ENCODE results near the gene DNM3.

The DNM3 gene

DNA sequence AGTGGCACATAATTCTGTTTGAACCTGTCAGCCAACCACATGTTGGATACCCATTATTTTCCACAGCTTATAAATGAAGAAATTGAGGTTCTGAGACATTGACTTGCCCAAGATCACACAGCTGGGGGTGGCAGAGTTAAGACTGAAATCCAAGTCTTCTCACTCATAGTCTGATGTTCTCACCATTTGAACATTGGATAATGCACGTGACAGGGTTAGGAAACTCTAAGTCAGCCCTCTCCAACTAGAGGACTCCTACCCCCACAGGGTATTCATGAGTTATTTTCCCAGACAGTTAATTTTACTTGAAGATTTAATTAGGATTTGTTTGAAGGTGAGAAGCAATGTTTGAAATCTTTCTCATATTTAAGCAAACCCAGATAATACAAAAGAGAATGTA lies 541.1 kb downstream of the DNM3 start:
- no peak for DNase-seq

DNA sequence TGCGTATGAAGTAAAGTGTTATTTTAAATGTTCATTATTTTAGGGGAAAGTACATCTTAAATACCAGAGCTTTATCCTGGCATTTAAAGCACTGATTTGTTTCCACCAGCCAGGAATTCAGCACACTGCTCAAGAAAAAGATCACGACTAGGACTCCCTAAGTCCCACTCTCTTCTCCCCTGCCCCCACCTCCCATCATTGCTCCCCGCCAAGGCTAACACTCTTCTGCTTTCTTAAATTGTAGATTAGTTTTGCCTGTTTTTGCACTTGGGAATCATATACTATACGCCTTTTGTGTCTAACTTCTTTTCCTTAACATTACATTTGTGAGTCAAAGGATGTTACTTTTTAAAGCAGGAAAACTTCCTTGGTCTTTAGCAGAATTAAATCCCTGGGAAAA lies 541.7 kb downstream of the DNM3 start:
- DNase-seq: no peak

DNA sequence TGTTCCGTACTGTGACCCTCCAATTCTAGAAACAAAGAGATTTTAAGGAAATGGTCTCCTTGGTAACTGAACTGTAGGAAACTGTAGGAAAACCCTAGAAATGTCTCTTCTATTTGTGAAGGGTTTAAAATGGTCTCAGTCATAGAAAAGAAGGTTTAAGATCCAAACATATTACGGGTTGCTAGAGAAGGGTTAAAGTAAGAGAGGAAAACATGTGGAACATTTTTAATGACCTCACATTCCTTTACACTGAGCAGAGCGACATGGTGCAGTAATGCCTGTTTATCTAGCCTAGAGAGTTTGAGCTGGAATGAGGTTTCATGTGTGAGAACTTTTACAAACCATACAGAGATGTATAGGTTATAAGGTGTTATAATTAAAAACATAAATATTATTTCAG lies 542.2 kb downstream of the DNM3 start:
- no peak for DNase-seq

DNA sequence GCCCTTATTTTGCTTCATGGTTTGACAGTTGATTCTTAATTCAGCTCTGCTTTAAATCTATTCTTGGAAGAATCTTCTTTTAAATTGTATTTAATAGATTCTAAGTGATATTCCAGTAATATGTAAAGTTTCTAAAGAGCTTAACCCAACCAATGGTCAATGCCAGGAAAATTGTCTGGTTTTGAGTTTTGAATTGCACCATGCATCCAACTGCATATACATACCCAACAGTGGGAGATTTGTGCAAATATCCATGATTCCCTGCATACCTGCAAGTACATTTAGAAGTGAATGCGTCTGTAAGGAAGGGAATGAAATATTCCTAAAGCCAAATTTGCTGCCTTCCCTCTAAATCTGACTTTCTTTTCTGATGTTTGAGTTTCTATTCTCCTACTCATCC lies 543.4 kb downstream of the DNM3 start:
- DNase-seq: no peak

DNA sequence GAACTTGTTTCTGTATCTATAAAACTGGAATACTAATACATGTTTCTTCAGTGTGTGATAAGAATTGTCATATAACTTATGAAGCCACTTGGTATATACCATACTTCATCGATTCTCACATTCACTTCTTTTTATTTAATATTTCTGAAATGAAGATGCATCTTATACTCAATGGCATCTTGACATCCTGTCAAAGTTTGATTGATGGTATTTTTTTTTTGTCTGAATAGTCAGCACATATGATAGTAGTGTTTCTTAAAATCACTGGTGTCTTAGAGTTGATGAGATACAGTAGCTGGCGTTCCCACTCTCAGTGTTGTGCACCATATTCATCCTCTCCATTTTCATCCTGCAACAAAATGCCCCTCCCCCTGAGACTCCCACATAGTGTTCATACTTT lies 544.7 kb downstream of the DNM3 start:
- DNase-seq: no peak

DNA sequence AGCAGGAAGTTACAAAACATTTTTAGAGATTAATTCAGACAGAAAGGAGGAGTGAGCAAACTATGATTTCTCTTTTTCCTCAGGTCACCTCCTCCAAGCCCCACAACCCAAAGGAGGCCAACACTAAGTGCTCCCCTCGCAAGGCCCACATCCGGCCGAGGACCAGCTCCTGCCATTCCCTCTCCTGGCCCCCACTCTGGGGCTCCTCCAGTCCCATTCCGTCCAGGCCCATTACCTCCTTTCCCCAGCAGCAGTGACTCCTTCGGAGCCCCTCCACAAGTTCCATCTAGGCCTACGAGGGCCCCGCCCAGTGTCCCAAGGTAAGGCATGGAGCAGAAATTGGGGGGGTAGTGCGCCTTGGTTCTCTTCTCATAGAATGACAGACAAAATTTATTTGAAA lies 547.2 kb downstream of the DNM3 start:
- DNase-seq: no peak

DNA sequence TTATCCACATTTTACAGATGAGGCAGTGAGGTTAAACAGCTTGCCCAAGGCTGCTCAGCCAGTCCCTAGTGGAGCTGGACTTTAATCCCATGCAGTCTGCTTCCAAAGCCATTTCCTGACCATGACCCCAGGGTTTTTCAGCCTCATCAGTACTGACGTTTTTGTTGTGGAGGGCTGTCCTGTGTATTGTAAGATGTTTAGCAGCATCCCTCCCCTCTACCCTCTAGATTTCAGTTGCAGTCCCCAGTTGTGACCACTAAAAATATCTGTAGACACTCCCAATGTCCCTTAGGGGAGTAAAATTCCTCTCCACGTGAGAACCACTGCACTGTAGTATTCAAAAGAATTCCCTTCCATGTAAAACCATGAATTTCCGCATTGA lies 549.0 kb downstream of the DNM3 start:
- DNase-seq: no peak

DNA sequence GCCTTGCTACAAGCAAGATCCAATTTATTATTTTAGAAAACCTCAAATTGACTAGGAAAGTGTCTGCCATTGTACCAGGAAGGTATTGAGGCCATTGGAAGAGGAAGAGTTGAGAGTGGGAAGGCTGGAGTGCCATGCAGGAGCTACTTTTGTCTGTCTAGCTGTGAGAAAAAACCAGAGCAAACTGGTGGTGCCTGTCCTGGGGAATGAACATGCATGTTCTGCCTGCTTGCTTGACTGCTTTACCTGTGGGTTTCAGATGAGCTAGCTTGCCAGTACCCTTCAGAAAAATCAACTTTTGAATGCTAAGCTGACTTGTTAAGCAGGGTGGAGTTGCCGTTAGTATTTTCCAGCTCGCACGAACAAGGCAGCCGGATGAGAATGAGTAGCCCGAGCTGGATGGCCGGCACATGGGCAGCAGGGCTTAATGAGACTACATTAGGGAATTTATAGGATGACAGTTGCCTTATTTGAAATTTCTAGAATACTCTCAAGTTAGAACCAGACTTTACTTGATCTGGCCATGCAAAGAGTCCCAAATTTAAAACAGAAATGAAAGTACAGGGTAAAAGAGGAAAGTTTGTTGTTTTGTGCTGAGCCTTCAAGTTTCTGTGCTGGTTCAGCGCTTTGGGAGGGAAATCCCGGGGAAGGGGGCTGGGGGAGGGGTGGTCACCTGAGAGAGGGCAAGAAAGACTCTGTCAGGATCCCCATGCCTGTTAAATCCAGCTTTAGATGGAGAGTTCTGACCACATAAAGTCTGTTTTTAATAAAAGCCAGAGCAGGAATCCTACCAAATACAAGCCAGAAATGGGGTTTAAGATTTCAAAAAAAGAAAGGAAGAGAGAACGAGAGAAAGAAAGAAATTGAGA lies 549.6 kb downstream of the DNM3 start:
- DNase-seq: no peak

DNA sequence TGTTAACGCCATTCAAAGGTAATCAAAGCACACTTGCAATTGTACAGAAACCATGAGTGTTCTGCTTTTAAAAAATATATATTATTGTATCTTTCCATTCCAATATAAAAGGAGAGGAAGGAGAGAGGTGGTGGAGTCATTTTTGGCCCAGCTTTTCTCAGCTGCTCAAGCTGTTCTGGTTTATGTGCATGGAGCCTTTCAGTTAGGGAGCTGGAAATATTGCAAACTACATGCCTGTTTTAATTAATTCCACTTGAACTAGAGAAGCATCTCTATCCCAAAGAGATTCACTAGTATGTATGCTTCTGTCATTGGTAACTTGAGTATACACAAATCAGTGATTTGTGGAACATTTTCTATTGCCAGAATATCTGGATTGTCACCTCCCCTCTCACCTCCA lies 550.7 kb downstream of the DNM3 start:
- DNase-seq: no peak

DNA sequence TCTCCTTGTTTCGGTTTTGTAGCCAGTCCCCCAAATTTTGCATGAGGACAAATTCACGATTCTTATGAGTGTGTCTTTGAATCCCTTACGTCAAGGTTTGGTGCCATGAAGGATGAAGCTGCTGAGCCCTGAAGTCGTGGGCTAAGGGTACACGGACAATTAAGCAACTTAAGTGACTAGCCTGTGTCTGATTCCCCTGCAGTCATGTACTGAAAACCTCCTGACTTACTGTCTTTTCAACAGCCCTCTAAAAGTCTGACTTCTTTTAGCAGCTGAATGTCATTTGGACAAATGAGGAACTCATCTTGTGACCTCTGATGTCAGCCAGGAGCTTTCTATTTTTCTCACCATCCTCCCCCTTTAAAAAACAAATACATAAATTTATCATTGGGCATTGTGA lies 552.1 kb downstream of the DNM3 start:
- DNase-seq: no peak

DNA sequence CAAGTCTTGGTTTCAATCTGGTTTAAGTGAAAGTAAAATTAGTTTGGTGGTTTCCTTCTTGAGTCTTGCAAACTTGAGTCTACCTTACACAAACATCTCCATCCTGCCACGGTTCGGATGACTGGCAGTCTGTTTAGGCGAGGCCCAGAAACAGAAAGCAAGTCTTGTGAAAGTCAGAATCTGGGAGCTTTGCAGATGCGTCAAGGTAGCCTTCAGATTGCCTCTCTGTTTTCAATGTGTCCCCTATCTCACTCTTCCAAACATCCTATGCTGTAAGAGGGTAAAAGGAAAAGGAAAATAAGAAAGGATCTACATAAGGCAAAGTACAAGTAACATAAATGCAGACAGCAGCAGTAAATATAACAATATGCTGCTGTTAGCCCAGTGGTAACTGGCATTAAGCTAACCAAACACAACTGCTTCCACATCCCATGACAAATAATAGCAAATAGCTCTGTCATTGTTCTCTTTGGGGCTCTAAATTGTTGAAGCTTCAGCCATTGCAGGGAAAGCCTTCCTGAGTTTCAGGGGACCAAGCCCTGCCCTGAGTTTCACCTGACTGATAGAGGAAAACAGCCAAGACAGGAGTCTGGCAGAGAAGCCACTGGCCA lies 552.9 kb downstream of the DNM3 start:
- peak in 1 of 2 experiments; percentile 34 for DNase-seq

DNA sequence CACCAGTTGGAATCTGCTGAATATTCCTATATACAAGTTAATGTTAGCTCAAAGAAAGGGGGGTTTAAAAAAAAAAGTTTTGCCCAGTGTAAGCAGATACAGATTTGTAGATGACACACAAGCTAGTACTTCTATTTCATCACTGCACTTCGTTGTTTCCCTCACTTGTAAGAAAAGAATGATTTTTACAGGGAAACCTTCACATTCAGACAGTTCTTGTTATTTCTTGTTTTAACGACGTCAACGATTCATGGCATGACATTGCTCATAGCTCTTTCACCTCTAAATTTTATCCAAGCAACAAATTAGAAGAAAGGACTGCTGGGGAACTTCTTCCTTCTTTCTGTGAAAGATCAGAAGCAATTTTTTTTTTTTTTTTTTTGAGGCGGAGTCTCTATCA lies 553.5 kb downstream of the DNM3 start:
- no peak for DNase-seq

DNA sequence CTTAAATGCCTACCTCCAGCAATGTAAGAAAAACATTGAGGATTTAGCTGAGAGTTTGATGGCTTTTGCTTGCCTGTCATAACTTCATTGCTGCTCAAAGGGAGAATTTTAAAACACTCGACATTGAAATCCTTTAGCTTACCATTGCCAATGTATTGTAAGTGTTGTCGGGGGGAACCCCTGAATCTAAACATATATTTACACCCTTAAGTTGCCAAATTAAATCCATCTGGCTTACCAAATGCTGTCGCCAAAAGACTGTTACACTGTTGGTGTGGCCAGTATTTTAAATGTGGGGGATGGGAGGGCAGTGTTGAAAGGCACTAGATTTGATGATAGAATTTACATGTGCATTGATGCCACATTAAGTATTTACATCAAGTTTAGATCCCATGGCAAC lies 554.3 kb downstream of the DNM3 start:
- no peak for DNase-seq

DNA sequence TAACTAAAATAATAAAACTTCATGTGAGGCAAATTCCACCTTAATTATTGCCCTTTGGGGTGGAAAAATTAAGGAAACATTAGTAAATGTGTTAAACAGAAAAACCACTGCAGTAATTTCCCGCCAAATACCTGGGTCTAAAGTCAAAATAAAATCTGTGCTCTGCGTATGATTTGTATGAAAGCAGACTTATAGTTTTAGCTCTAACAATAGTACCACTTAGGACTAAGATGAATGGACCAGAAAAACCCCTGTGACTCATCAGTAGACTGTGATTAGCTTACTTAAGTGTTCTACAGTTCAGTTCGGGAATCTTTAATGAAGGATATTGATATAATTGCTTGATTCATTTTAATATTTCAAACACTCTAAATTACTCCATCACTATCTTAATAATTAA lies 555.9 kb downstream of the DNM3 start:
- DNase-seq: no peak

DNA sequence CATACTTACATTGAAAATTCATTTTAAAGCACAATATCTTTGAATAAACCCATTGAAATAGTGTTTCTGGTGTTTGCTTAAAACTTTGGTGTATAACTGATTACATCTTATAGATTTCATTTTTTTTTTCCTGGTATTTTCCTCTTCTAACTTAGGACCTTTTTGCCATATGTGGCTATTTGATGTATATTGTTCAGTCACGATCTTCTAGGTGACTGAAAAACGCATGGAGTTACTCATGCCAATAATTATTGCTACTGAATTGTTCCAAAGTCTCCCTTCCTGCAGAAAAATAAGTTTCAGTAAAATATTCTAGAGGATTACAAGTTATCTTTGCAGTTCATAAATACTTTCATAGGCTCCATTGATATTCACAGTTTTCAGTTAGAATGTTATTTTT lies 556.3 kb downstream of the DNM3 start:
- DNase-seq: no peak

DNA sequence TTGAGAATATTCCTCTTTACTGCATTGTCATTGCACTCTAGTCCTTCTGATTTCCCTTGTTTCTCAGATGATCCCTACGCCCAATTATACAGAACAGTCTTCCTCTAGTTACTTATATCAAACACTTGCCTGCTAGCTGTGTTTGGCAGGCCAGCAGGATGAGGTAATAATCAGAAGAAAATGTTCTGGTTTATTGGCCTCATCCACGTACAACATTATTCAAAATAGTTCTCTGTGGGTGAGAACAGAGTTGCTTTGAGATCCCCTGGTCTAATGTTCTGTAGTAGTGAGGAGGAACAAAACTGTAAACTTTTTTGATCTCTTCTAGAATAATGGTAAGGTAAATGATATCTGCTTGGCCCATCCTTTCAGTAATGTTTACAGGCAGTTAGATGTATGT lies 556.9 kb downstream of the DNM3 start:
- no peak for DNase-seq

DNA sequence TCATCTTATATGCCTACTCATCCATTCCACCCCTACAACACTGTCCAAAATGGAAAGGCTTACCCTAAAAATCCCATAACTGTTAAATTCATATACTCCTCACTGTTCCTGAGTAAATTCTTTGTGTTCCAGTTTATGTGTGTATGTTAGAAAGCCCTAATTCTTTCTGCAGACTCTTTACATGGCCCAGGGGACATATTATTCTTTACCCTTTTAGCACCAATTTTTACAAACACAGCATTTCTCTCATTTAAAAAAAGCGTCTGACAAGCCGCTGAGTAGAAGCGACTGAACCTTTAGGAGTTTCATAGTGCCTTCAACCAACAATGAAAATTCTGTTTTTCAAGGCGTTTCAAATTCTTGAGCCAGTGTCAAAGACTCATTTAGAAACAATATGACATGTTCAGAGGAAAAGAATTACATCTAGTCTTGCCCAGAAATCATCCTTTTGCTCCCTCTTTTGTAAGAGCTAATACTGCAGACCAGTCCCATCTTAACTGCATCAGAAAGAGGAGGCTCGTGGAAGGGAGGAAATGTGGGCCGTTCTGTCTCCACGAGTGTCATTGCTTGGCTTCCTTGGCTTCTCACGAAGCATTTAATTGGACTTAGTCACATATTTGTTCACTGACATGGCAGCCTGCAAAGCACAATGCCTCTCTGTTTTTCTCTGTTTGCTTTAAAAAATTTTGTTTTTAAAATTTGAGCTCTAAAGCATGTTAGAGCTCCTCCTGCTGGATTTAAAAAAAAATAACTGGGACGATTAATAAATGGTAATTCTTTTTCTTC lies 557.9 kb downstream of the DNM3 start:
- peak; percentile 66 to 80 for DNase-seq

DNA sequence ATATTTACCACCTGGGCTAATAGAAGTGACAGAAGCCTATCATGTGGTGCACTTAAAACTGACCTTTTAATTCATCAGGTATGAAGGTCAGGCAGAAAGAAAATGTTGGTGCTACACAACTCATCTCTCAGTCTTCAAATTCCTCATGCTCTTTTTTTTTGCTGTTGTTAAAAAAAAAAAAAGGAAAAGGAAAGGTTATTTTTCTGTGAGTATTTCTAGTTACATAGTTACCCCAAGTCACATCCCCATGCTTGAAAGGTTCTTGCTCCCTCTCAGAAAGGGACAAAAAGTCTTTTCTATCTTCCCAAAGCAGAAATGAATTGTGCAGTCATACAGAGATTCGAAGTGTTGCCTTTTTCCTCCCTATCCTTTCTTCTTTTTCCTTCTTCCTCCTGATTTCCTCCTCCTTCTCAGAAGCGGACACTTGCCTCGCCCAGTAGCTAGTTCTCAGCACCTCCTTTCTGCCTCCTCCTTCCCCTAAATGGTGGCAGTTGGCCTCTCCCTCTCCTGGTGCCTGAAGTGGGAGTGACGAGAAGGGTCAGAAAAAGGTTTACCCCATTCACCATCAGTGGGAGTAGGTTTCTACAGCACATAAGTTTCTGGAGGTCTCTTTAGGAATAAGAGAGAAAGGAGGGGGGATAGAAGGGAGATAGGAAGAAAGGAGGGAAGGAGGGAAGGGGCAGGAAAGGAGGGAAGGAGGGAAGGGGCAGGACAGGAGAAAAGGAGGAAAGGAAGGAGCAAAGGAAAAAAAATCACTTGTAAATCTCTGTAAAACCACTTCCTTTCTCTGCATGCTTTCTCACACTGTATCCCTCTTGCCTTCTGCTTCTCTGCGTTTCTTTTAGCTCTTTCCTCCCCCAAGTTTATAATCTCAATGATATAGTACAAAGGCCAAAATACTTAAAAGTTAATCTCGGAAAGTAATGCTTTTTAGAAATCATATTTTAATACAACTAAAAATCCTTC lies 558.7 kb downstream of the DNM3 start:
- DNase-seq: no peak

DNA sequence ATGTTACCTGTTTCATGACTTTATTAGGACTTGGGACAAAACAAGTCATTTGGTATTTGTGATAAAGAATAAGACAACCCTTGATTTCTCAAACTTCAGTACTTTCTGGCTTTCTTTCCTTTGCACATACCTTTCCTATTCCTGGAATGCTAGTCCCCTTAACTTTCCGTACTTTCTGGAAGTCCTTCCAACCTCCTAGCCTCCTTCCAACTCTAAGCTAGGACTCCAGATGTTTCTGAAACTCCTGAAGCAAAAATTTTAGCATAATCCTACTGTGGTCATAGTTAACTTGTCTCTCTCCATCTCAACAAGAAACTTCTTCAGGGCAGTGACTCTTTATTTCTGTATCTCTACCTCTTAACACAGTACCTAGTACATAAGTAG lies 559.4 kb downstream of the DNM3 start:
- no peak for DNase-seq

DNA sequence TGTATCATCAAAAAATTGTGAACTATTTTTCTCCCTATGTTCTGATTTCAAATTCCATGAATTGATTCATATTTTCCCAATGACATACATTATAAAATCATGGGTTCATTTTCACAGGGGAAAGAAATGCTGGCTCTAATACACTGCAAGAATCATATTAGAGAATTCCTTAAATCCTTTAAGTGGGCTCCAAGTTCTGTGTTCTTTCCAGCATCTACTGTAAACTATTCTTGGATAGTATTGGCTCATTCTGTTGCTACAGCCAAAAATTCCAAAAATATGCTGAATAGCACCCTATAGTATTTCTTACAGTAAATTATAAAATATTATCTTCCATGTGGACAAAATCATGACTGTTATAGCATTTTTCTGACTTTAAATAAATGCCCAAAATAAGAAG lies 560.2 kb downstream of the DNM3 start:
- DNase-seq: no peak

DNA sequence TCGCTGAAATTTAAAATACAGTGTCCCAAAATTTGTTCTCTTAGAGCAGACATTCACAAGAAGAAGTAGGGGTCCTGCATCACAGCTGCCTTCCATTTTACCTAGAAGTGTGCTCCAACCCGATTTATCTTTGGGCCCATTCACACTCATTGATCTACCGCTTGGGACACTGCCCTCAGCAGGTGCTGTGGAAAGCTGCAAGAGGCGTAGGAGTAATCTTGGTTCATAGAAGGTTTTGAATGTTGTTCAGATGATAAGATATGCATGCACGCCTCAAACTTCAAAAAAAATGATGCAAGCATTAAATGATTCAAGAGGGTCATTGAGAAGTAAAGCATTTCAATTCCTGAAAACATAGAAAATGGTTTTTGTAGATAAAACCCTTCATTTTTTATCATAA lies 560.6 kb downstream of the DNM3 start:
- peak in 1 of 2 experiments; percentile 13 for DNase-seq

DNA sequence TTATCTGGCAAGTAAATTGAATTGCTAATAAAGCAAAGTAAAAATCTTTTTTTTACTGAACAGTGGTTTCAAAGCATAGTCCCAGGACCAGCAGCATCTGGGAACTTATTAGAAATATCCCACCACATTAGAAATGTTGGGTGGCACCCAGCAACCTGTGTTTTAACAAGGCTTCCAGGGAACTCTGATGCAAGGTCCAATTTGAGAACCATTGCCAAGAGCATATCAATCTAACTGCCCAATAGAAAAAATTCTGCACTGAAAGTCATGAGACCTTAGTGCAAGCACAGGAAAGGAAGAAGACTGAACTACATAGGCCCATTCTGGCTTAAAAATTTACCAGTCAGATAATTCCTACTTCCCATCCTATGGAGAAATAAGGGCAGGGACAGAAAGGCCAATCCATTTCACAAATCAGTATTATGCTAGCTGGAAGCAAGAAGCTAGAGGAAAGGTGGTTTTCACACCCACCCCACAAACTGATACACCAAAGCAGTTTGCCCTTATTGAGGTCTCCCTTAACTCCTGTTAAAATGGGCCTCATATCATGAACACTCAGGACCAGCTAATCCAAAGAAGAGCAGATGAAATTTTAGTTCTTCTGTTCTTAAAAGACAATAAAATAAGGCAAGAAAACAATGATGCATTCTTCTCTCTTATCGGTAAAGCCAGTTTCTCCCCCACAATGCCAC lies 561.7 kb downstream of the DNM3 start:
- DNase-seq: no peak
